GM03348 (cell line): ENCODE results near the gene SULT1A2.
"Not testable (repeated sequence)": the region's sequence is repeated elsewhere in the genome, so short reads cannot be mapped to it uniquely, and the experiment has no call there.

Experiments used
- DNase-seq: peaks from one replicate; pipeline ENCODE4 v3.0.0; 2012; ENCODE audit warnings: low spot score

Gene SULT1A2

GRCh38 chr16:28609631-28610594, 13.1 kb upstream of the SULT1A2 start, which contains the start of gene SULT1A1:
Gene SULT1A1, minus strand, starts transcription at chr16:28610044. Its CDS starts 1,189 bp downstream, at chr16:28608855.
- peak; percentile 3 for DNase-seq

GRCh38 chr16:28608867-28609596, 12.2 kb upstream of the SULT1A2 start:
- not testable (repeated sequence) for DNase-seq

- not testable (repeated sequence) for DNase-seq
Measured at GRCh38 chr16:28608496-28608808, 11.6 kb upstream of the SULT1A2 start.

GRCh38 chr16:28607681-28608495, 11.0 kb upstream of the SULT1A2 start:
- DNase-seq = not testable (repeated sequence)

- no peak for DNase-seq
Measured at GRCh38 chr16:28607116-28607623, 10.3 kb upstream of the SULT1A2 start.

- no peak for DNase-seq
Measured at GRCh38 chr16:28606291-28607115, 9.7 kb upstream of the SULT1A2 start.

GRCh38 chr16:28604186-28604565, 7.3 kb upstream of the SULT1A2 start:
- DNase-seq = no peak

- DNase-seq = no peak
Measured at GRCh38 chr16:28603381-28604185, 6.7 kb upstream of the SULT1A2 start.

GRCh38 chr16:28602529-28602928, 5.7 kb upstream of the SULT1A2 start:
- DNase-seq = no peak

GRCh38 chr16:28602062-28602461, 5.2 kb upstream of the SULT1A2 start:
- DNase-seq = not testable (repeated sequence)

- DNase-seq = not testable (repeated sequence)
Measured at GRCh38 chr16:28601589-28601988, 4.7 kb upstream of the SULT1A2 start.

- DNase-seq = not testable (repeated sequence)
Measured at GRCh38 chr16:28600965-28601364, 4.1 kb upstream of the SULT1A2 start.

GRCh38 chr16:28599377-28600285, 2.8 kb upstream of the SULT1A2 start:
- not testable (repeated sequence) for DNase-seq

- DNase-seq = no peak
Measured at GRCh38 chr16:28597692-28598261, 927 bp upstream of the SULT1A2 start.

- DNase-seq = no peak
Measured at GRCh38 chr16:28596115-28596630, 677 bp downstream of the SULT1A2 start.

- not testable (repeated sequence) for DNase-seq
Measured at GRCh38 chr16:28595451-28595850, 1.4 kb downstream of the SULT1A2 start.

- DNase-seq = no peak
Measured at GRCh38 chr16:28592979-28593553, 3.8 kb downstream of the SULT1A2 start.

- no peak for DNase-seq
Measured at GRCh38 chr16:28592511-28592910, 4.3 kb downstream of the SULT1A2 start.
